CD4-positive, alpha-beta T cell treated with Interleukin-17A for 4 hours (primary cell): ENCODE measurements around the gene NSMCE3.
"Not testable (repeated sequence)": the region's sequence is repeated elsewhere in the genome, so short reads cannot be mapped to it uniquely, and the experiment has no call there.

Experiments
- DNase-seq: peaks from one replicate; pipeline ENCODE4 v3.0.0-alpha.2; 2020; ENCODE audit warnings: mixed read lengths

NSMCE3 gene

GRCh38 chr15:29268706-29269484 lies 727 bp downstream of the NSMCE3 start:
- peak; percentile 53 for DNase-seq

- DNase-seq = no peak
Measured at GRCh38 chr15:29266052-29266582, 3.5 kb downstream of the NSMCE3 start.

GRCh38 chr15:29263289-29263688 lies 6.3 kb downstream of the NSMCE3 start:
- DNase-seq = no peak

GRCh38 chr15:29262738-29263137 lies 6.9 kb downstream of the NSMCE3 start:
- no peak for DNase-seq

- no peak for DNase-seq
Measured at GRCh38 chr15:29260896-29261295, 8.7 kb downstream of the NSMCE3 start.

GRCh38 chr15:29259233-29259632 lies 10.4 kb downstream of the NSMCE3 start:
- DNase-seq = no peak

GRCh38 chr15:29252234-29252633 lies 17.4 kb downstream of the NSMCE3 start:
- DNase-seq = no peak

- DNase-seq = no peak
Measured at GRCh38 chr15:29244544-29244943, 25.1 kb downstream of the NSMCE3 start.

GRCh38 chr15:29244123-29244522 lies 25.5 kb downstream of the NSMCE3 start:
- no peak for DNase-seq

GRCh38 chr15:29242456-29243242 lies 27.0 kb downstream of the NSMCE3 start:
- no peak for DNase-seq

- no peak for DNase-seq
Measured at GRCh38 chr15:29241207-29241606, 28.4 kb downstream of the NSMCE3 start.

- DNase-seq = no peak
Measured at GRCh38 chr15:29239395-29239794, 30.2 kb downstream of the NSMCE3 start.

GRCh38 chr15:29233566-29233965 lies 36.1 kb downstream of the NSMCE3 start:
- DNase-seq = no peak

GRCh38 chr15:29226436-29227208 lies 43.0 kb downstream of the NSMCE3 start:
- no peak for DNase-seq

- no peak for DNase-seq
Measured at GRCh38 chr15:29225534-29226234, 43.9 kb downstream of the NSMCE3 start.

GRCh38 chr15:29224987-29225363 lies 44.6 kb downstream of the NSMCE3 start:
- DNase-seq = not testable (repeated sequence)

- DNase-seq = not testable (repeated sequence)
Measured at GRCh38 chr15:29224235-29224986, 45.2 kb downstream of the NSMCE3 start.

- no peak for DNase-seq
Measured at GRCh38 chr15:29223640-29224039, 46.0 kb downstream of the NSMCE3 start.

GRCh38 chr15:29222129-29222853 lies 47.3 kb downstream of the NSMCE3 start:
- DNase-seq = no peak

- no peak for DNase-seq
Measured at GRCh38 chr15:29220852-29221251, 48.8 kb downstream of the NSMCE3 start.

- no peak for DNase-seq
Measured at GRCh38 chr15:29216955-29217354, 52.7 kb downstream of the NSMCE3 start.
